Fibroblast of pulmonary artery (primary cell): ENCODE results near the gene DPP7.

Experiments
- DNase-seq: peaks from one replicate; pipeline ENCODE4 v3.0.0-alpha.2; 2010; ENCODE audit warnings: low read depth
- H3K4me3 ChIP-seq: replicated peaks from 2 replicates; pipeline ENCODE4 v1.5.1; 2011; ENCODE audit warnings: low read depth, mild to moderate bottlenecking, control low read depth, low read length, moderate library complexity
- CTCF ChIP-seq: IDR thresholded peaks from 2 replicates; pipeline ENCODE4 v1.5.1; 2011; ENCODE audit warnings: mild to moderate bottlenecking, control low read depth, low read length, inconsistent platforms; ENCODE audit errors: missing control alignments

DPP7 gene

GRCh38 chr9:137160054-137160425 lies 45.5 kb upstream of the DPP7 start:
- H3K4me3 ChIP-seq, result no peak overlapping the region
- DNase-seq, result no peak
- TF ChIP-seq CTCF, result no peak

GRCh38 chr9:137159105-137160053 lies 44.8 kb upstream of the DPP7 start:
- no peak for DNase-seq
- H3K4me3 ChIP-seq, result no peak overlapping the region
- no peak for TF ChIP-seq CTCF

GRCh38 chr9:137158625-137159024 lies 44.1 kb upstream of the DPP7 start:
- H3K4me3 ChIP-seq, result no peak overlapping the region
- no peak for TF ChIP-seq CTCF
- no peak for DNase-seq

- DNase-seq, result no peak
- no peak overlapping the region for H3K4me3 ChIP-seq
- no peak for TF ChIP-seq CTCF
These were observed 43.3 kb upstream of the DPP7 start for GRCh38 chr9:137157618-137158415.

GRCh38 chr9:137156567-137157375 lies 42.2 kb upstream of the DPP7 start:
- peak; percentile 50 for DNase-seq
- TF ChIP-seq CTCF, result no peak
- H3K4me3 ChIP-seq, result peak overlapping the region; percentile 29

- no peak overlapping the region for H3K4me3 ChIP-seq
- TF ChIP-seq CTCF, result no peak
- DNase-seq, result no peak
These were observed 38.4 kb upstream of the DPP7 start for GRCh38 chr9:137152844-137153405.
